T-helper 9 cell (primary cell): ENCODE results near the gene DLEU7.
A peak's percentile ranks its signal among the peaks of the same experiment; 100 is the strongest.

Experiments used
- DNase-seq: peaks from one replicate; pipeline ENCODE4 v3.0.0-alpha.2; 2020
- total RNA-seq, 2 donors: gene quantifications; one replicate each; lab custom pipeline; 2026; lab: John Stamatoyannopoulos, UW

Gene DLEU7
- 0 reads per million in 2 donors for total RNA-seq

DNA sequence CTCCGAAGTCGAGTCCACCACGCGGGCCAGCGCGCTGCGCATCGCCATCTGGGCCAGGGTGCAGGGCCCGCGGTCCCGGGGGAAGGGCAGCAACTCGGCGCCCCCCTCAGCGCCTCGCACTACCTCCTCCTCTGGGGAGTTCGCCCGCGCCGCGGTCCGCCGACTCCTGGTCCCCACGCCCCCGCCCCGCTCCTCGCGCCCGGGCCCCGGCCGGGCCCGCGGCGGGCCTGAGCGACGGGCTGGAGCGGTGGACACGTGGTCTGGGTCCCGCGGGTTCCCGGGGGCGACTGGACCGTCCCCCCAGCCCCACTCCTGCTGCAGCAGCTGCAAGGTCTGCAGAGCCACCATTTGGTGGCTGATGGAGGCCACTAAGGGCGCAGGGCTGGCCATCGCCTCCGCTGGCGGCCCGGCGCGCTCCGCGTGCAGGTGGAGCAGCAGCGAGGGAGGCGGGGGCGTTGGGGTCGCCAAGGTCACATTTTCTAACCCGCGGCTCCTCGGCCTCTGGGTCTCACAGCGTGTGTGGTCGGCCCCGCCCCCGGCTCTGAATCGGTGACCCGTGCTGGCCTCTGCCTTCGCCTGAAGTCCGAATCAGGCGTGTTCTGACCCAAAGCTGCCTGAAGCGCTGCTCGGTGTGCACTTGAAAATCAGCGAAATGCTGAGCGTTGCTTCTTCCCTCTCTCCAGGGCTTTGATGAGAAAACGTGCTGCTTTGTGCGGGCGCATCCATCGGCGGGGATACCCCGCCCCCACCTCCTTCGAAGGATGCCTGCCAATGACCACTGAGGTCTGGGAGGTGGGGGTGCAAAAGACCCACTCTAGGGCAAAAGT, at the start of gene DLEU7:
DLEU7 (minus strand) TSS at position 436 of the 827 bp plus-strand sequence; CDS start at position 390, 46 bp downstream.
- no peak for DNase-seq

DNA sequence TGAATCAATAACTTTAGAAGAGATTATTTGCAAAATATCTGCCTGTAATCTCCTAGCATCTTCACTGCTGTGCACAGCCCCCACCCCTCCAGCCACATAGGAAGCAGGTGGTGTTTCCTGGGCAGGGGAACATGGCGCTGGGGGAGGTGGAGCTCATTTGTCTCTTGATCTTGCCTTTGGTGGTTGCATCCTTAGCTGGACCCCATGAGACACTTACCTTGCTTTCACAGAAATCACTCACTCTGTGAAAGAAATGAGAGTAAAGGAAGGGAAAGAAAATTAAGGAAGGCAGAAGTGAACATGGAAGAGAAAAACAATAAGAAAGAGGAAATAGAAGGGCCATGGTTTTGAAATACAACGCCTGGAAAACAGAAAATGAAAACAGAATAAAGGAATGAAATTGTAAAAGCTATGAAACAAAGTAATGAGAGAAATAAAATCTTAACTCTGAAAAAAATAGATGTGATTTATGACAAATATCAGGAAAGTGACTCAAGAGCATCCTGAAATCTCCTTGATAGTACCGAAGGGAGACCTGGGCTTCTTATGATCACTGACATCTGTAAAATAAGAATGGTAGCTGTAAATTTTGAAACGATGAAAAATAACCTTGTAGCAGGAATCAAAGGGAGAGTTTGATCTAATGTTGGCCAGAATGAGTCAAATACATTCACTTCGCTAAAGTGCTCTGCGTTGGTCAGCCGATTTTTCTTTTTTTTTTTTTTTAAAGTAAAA, 48.9 kb upstream of the DLEU7 start:
- peak; percentile 24 for DNase-seq

DNA sequence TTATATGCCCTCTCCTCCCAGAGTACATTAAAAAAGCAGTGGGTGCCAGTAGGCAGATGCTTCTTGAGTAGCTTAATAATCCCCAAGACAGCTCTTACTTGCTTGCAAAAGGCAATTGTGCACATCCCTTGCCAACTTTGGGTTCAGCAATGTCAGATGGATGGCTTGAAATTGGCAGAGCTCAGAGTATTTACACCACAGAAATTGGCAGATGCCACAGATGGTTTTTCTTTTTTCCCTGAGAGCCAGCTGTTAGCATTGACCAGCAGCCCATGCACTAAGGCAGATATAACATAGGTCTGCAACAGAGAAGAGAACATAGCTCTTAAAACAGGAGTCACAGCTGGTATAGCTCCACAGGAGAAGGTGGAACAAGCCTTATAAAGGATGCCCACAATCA, 47.7 kb upstream of the DLEU7 start:
- no peak for DNase-seq

DNA sequence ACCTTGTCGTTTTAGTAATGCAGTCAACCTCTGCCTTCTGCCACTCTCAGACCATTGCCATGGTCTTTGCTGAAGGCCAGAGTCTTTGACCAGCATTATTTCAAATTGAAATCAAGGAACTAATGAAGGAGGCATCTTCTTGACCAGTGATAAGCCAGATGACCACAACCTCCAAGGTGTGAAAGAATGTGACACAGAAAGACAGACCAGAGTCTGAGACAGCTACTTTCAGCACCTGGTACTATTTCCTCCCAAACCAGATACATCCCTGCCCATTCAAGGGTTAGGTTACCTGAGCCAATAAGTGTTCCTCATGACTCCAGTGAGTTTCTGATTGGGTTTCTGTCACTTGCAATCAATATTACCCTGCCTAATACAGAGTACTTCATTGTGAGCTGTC, 45.8 kb upstream of the DLEU7 start:
- DNase-seq, result no peak

DNA sequence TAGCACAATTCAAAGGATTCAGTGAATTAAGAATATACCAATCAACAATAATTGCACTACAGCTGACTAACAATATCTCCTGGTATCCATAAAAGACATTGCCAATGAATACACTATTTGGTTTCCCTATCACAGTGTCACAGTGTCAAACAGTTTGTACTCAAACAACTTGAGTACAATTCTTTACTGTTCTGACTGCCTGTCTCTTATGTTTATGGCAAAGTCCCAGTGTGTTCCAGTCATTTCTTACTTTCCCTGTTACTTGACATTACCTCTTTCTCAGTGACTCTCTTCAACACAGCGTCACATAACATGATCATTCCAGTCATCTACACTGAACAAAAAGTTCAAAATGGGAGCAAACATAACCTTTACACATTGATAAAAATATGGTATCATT, 44.9 kb upstream of the DLEU7 start:
- no peak for DNase-seq

DNA sequence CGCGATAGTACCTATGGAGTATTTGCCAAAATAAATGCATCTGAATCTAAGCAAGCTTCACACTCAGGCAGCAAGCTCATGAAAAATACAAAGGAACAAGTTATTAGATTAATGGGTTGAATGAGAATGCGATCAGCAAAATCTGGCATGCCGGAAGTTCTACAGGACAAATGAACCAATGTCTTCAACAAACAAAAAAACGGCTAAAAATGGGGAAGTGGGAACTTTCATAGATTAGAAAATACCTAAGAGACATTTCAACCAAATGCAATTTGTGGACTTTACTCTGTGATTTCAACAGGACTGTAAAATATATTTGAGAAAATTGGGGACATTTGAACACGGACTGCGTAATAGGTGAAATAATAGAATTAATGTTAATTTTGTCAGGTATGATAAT, 43.7 kb upstream of the DLEU7 start:
- no peak for DNase-seq

DNA sequence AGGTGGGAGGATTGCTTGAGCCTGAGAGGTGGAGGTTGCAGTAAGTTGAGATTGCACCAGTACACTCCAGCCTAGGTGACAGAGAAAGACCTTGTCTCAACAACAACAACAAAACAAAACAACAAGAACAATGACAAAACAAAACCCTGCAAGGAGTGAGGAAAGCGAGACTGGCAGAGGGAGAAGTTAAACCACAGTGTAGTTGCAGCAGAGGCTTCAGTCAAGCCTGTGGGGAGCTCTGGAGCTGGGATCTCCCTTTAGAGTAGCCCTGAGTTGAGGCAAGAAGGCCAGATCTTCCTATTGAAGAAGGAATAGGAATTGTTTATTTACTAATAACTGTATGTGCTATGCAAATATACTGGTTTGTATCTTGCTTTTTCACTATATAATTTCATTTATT, 40.8 kb upstream of the DLEU7 start:
- DNase-seq, result no peak

DNA sequence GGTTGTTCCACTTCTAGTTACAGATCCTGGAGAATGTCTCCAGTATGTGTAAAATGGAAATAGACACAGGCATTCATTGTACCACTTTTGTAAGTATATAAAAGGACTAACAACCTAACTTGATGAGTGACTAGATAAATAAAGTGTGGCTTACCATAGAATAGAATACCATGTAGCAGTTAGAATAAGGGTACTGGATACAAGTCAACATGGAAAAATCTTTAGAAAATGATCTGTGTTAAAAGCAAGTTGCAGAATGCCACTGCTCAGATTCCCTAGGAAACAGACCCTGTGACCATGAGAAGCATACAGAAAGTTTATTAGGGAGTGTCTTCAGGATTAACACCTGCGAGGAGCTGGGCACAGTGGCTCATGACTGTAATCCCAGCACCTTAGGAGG, 40.2 kb upstream of the DLEU7 start:
- no peak for DNase-seq

DNA sequence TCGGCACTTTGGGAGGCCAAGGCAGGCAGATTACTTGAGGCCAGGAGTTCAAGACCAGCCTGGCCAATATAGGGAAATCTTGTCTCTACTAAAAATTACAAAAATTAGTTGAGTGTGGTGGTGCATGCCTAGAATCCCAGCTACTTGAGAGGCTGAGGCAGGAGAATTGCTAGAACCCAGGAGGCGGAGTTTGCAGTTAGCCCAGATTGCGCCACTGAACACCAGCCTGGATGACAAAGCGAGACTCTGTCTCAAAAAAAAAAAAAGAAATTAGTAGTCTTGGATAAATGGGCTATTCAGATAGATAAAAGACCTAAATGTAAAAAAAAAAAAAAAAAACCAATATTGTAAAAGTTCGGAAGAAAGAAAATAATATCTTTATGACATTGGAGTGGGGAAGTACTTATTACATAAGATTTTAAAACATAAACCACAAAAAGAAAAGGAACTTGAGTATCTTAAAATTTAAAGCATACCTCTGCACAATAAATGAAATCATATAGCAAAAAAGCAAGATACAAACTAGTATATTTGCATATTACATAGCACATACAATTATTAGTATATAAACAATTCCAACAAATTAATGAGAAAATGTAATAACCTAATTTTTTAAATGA, 39.4 kb upstream of the DLEU7 start:
- no peak for DNase-seq

DNA sequence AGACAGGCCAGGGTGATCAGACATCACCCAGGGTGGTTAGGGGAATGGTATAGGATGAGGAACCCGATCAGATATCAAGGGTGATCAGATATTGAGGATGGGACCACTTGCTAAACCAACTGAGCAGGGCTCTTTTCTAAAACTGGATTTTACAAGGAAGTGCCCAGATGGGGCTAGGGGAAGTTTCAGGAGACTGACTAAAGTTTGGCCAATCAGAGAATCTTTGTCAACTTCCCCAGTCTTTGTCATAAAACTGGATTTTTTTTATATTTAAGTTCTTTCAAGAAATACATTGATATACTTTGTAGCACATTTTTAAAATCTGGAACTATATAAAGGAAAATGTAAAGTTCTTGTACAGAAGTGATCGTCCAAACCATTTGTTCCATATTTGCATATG, 30.5 kb upstream of the DLEU7 start:
- no peak for DNase-seq

DNA sequence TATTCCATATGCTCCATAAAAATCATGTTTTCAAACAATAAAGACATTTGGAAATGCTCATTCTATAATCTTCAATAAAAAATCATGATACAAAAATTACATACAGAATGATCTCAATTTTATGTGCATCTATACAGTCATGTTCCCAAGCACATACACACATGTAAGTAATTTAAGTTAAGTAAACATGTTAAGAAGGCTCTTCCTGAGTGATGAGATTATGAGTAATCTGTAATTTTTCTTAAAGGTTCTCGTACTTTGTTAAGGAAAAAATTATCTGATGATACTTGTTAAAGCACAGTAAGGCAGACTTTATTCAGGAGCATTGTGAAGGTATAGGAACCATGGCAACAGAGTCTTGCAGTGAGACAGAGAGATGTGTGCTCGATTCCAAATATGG, 30.0 kb upstream of the DLEU7 start:
- no peak for DNase-seq

DNA sequence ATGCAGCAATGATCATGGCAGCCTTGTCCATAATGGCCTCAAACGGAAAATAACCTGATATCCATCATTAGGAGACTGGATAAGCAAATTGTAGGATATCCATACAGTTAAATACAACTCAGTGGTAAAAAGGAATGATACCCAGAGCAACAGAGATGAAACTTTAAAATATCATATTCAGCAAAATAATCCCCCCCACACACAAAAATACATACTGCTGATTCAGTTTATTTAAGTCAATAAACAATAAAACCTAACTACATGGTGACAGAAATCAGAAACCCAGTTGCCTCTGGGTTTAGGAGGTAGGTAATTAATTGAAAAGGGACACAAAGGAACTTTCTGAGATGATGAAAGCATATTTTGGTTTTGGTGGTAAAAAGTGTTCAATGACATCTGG, 27.9 kb upstream of the DLEU7 start:
- no peak for DNase-seq

DNA sequence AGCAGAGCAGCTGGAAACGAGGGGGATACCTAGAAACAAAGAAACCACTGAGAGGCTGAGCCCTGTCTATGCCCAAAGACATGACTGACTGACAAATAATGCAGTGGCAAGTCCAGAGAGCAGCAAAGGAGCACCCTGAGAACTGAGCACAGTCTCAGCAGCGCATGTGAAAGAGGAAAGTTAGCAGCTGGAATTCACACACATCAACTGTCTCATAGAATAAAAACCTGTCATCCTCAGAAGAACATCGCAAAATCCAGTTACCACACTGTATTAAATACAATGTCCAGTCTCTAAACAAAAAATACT, 24.1 kb upstream of the DLEU7 start:
- DNase-seq, result no peak

DNA sequence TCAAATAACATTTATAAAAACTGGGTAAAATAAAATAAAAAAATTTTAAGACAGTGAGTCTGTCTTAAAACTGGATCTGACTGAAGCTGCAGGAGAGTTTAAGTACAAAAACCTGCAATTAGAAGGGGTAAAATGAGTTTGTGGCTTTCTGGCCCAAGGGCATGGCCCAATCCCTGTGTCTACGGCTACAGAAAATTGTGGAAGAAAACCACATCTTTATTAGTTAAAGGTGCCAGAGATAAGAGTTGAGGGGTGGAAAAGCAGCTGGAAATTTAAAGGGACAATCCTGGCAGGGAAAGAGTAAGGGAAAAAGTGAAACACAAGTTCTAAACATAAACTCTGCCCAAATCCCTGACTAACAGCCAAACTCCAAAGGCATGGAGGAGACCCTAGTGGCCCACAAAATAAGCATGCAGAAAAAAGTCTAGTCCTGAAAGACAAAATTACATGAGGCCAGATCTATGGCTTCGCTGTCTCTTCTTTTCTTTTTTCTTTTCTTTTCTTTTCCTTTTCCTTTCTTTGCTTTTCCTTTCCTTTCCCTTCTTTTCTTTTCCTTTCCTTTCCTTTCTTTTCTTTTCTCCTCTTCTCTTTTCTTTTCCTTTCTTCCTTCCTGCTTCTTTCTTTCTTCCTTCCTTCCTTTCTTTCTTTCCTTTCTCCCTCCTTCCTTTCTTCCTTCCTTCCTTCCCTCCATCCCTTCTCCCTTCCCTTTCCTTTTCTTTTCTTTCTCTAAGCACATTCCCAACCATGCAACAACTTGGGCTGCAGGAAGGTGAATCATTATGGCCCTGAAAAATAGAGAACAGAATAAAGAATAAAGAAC, 23.5 kb upstream of the DLEU7 start:
- no peak for DNase-seq

DNA sequence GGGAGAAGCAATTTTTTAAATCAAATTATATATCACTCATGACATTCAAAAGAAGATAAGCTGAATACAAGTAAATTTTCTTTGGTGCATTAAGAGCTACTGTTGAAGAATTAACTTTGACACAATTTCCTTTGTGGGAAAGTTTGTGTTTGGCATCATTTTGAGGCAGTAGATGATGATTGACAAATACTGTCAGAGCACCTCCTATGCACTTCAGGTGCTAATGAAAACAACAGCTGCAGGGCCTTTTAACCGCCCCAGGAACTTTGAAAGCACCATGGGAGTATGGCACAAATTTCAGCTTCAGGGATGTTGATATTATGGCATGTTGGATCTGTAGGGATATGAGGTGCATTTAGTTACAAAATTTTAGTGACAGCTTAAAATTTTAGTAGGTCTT, 21.0 kb upstream of the DLEU7 start:
- DNase-seq, result no peak

DNA sequence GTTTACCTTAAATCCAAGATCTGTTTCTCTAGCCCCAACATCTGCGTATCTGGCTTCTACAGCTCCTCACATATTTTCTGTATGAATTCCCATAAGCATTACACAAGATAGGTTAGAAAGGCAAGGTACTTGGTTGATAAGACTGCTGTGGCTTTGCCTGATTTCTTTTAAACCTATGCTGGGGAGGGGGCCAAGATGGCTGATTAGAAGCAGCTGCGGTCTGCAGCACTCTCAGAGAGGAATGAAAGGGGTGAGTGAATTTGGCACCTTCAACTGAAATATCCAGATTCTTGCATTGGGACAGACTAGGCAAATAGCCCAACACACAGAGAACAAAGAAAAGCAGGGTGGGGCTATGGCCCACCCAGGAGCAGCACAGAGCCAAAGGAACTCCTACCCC, 12.2 kb upstream of the DLEU7 start:
- no peak for DNase-seq

DNA sequence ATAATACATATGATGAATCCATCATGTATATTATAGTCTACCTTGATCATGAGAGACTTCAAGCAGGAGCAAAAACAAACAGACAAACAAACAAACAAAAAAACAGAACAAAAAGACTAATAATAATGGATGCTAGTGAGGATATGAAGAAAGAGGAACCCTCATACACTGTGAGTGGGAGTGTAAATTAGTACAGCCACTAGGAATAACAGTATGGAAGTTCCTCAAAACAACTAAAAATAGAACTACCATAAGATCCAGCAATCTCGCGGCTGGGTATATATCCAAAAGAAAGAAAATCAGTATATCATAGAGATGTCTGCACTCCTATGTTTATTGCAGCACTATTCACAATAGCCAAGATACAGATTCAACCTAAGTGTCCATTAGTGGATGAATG, 7.0 kb upstream of the DLEU7 start:
- no peak for DNase-seq

DNA sequence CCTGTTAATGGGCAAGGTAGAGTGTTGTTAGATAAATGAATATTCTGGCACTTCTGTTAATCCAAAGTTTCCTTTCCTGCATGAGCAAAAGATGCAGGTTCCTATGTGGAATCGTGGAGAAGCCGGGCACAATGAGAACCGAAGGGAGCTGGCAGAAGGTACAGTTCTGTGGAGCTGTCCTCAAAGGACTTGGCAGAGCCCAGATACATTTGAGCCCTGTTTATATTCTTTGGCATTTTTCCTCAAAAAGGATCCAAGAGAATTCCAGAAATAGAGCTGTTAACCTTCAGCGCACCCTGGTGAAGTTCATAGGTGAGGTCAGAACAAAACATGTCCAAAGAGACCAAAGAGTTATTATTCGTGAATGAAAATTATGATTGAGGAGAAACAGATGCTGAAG, 4.0 kb upstream of the DLEU7 start:
- no peak for DNase-seq

DNA sequence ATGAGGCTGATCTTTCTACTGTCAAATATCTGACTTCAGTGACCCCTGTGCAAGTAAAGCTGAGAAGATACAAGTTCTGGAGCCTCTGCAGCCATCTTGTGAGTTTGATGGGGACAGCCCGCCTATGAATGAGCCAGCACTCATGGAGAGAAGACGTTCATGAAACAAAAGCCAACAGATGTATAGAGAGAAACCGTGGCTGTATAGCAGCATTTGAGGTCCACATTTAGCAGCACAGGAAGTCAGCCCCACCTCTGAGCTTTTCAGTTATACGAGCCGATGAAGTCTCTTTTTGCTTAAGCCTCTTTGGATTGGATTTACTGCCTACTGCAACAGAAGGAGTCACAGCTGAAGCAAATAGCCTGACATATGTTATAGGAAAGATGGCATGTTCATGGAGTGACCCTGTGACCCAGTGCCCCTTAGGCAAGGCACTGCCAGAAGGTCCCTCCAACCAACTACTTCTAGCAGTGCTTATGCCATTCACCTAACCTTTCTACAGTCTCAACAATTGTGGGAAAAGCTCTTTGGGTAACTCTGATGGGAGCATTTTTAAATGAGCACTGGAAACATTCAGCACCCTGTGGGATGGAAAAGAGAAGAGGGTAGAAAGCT, 3.5 kb upstream of the DLEU7 start:
- DNase-seq, result no peak

DNA sequence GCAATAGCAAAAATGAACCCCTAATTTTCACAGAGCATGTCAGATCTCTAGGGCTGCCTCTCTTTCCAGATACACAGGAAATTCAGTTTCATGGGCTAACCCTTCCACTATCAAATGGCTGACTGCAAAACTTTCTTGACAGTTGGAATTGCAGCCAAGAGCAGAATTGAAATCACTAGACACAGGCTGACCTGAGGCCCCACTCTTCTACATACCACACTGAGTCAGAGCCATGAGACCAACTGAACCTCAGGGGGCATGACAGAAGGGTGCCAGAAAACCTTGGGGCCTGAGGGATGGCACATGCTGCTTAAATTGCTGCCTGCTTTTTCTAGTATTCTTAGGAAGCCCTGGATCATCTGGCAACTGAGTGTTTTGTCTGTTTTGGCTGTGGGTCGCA, 1.7 kb upstream of the DLEU7 start:
- DNase-seq, result no peak

DNA sequence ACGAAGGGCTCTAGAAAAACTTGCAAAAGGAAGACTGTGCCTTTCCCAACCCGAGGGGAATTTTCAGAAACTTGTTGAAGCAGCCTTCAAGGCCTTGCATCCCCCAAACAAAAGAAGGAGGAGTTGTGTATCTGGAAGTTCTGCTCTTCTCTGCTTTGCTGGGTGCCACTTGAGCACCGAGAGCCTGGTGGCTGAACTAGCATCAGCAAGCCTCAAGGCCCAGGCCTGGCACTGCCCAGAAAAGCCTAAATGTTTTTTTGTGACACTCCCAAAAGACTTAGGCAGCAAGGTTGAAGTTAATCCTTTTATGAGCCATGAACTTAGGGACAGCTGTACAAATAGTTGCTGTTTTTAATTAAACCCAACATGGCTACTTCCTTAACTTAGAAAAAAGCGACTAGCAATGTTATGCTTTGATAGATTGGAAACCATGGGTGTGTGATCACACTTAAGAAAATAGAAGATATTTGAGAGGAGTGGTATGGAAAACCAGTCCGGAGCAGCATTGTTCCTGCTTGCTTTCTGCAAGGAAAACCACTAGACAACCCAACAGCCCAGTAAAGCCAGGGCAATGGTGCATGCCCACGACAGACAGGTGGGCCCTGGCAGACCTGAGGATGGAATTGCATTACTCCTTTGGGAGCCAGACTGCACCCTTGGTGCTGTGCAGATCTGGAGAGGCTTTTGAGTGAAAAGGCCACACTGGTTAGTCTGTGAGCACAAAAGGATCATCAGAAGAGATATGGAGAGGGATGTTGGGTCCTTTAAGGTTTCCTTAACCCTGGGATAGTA, 788 bp upstream of the DLEU7 start:
- no peak for DNase-seq

DNA sequence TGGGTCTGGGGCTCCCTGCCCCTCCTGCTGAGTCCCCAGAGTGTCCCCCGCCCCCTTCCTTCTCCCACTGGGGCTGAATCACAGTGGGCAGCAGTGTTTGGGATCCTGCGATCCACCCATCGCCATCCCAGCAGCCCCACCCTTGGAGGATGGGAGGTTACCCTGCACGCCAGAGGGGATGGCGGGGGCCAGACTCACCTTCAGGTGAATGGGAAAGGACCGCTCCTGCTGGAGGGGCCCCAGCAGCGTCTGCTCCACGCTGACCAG, 569 bp downstream of the DLEU7 start:
- DNase-seq, result no peak
